A549 treated with RU486 at 1 μM for 4 hours (cell line): Measurements from ENCODE around the gene DEFB125. TPM values are rescaled to one million over a fixed set of nuclear protein-coding genes. Genes with fewer than 3 reads are reported as not detected.

Source experiments
- total RNA-seq: library from RNA; stranded (reverse); fragments of 200-300 nt; extraction: Qiagen RNA extraction; gene quantifications from 5 replicates; pipeline ENCODE4 v1.2.3, GENCODE V29; 2022; ENCODE audit warnings: low read depth

The DEFB125 gene, protein sequence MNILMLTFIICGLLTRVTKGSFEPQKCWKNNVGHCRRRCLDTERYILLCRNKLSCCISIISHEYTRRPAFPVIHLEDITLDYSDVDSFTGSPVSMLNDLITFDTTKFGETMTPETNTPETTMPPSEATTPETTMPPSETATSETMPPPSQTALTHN
- total RNA-seq, result not detected in 5 replicates

GRCh38 chr20:87401-87800 is at the start of gene DEFB125:
Gene DEFB125, plus strand, starts transcription at chr20:87672. Its CDS starts 38 bp downstream, at chr20:87710.

DNA sequence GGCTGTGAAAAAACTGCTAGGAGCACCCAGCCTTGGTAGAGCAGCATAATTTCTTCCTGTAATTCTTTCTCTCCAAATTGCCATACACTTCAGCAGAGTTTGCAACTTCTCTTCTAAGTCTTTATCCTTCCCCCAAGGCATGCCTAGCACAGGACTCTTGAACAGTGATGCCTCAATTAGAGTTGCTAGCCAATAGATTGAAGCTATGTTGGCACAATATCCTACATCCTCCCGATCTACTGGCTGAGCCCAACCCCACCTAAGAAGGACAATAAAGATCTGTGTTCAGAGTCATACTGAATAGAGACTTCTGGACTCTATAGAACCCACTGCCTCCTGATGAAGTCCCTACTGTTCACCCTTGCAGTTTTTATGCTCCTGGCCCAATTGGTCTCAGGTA is 54.8 kb downstream of the DEFB125 start, which contains the start of gene DEFB126:
TSS of gene DEFB126 (plus strand) at position 301 of the 400 bp plus-strand sequence. CDS start at position 340, 39 bp downstream.

Other genes starting within 250 kb of the DEFB125 start
- gene DEFB126, start 54.9 kb downstream of the DEFB125 start, total RNA-seq, result not detected in 5 replicates
- gene DEFB127, start 69.8 kb downstream of the DEFB125 start, total RNA-seq, result not detected in 5 replicates
- not detected in 5 replicates for gene DEFB128, start 102.0 kb downstream of the DEFB125 start, total RNA-seq
- not detected in 5 replicates for gene DEFB129, start 139.6 kb downstream of the DEFB125 start, total RNA-seq
- not detected in 5 replicates for gene DEFB132, start 170.1 kb downstream of the DEFB125 start, total RNA-seq
- gene C20orf96, start 203.1 kb downstream of the DEFB125 start, total RNA-seq, result 11.2 to 13.4 TPM (median 12.2 TPM) in 5 replicates
- 19.0 to 24.1 TPM (median 22.0 TPM) in 5 replicates for gene ZCCHC3, start 209.9 kb downstream of the DEFB125 start, total RNA-seq
- 20.1 to 30.9 TPM (median 30.6 TPM) in 5 replicates for gene SOX12, start 237.9 kb downstream of the DEFB125 start, total RNA-seq